ENCODE data around the gene LRRC47.

DNA sequence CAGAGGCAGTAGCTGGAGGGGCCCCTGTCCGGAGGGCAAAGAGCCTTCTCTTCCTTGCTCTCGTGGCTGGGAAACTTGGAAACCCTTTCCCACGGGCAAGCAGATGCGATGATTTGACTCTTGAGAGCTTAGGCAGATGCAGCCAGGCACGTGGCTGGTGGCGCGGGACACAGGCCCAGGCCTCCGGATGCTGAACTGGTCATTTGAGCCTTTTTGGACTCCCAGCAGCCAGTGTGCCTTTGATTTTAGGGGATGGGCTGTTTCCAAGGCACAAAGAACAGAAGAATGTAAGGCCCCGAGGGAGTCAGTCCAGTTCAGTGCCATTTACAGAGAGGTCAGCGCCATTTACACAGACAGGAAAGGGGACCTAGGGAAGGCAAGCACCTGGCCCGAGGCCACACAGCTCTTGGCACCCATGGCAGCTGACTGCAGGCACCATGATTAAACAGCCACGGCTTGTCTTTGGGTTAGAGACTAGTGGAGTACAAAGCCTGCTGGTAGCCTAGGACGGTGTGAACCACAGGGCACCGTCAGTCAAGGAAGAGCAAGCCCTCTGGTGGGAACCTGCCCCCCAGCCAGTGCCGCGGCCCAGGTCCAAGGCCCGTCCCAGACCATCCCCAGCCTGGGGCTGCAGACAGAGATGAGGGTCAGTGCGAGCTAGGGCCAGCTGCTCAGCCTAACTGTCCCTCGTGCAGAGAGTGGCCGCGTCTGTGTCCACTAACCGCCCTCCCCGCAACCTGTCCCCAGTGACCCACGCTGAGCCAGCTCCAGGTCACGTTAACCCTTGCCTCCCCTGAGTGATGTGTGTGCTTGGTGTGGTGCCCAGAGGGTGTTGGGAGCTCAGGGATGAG is 64.5 kb downstream of the LRRC47 start:
- TF ChIP-seq, protein P1, sequence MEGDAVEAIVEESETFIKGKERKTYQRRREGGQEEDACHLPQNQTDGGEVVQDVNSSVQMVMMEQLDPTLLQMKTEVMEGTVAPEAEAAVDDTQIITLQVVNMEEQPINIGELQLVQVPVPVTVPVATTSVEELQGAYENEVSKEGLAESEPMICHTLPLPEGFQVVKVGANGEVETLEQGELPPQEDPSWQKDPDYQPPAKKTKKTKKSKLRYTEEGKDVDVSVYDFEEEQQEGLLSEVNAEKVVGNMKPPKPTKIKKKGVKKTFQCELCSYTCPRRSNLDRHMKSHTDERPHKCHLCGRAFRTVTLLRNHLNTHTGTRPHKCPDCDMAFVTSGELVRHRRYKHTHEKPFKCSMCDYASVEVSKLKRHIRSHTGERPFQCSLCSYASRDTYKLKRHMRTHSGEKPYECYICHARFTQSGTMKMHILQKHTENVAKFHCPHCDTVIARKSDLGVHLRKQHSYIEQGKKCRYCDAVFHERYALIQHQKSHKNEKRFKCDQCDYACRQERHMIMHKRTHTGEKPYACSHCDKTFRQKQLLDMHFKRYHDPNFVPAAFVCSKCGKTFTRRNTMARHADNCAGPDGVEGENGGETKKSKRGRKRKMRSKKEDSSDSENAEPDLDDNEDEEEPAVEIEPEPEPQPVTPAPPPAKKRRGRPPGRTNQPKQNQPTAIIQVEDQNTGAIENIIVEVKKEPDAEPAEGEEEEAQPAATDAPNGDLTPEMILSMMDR (IDR thresholded peaks at IDR 0.05; ENCODE audit: low read depth, low read length, poor library complexity, severe bottlenecking): no peak
- TF ChIP-seq EZH2phosphoT487 (IDR thresholded peaks at IDR 0.05; ENCODE audit: borderline replicate concordance, low read length): no peak

Data from DOHH2 (cell line).